Measurements from ENCODE around the gene DLX2. TPM values are rescaled to one million over a fixed set of nuclear protein-coding genes. Genes with fewer than 3 reads are reported as not detected.

DLX2 gene
- total and polyA plus RNA-seq, 10 of the 15 experiments (the other 5 are each of a cell fraction or from before 2014, with no cell fraction given): 0.03 TPM; not detected in 9

GRCh38 chr2:172085460-172086159 lies 17.1 kb downstream of the DLX2 start, which contains the start of gene DLX1:
Gene DLX1, plus strand, starts transcription at chr2:172085507. Its CDS starts 171 bp downstream, at chr2:172085678.
- ChIA-PET SMC1A (ENCODE audit: uncharacterized antibody, unreplicated experiment) (interaction anchor here (1.0 to 1.4 kb wide), 2 partner anchors 12 to 35 kb away, joined by 3 to 4 read pairs; no protein-coding TSS in a partner anchor), CTCF (interaction anchor here (0.9 to 1.0 kb wide), 3 partner anchors 13 to 377 kb away, joined by 3 read pairs; no protein-coding TSS in a partner anchor), POLR2A (no interaction called here), RAD21 (ENCODE audit: unreplicated experiment) (no interaction called here)
- Histone ChIP-seq H2AFZ (ENCODE audit: control insufficient read depth, low read depth, low read length) (peak within 1 kb of the TSS; percentile 80), H3K9ac (ENCODE audit: control insufficient read depth, insufficient read depth, low read length) (no peak within 1 kb of the TSS), H3K9me3 (replicated peaks; ENCODE audit: control insufficient read depth, insufficient read depth, low read length) (no peaks in the 10 kb centered on the region; the same call in 2 of the 3 replicates), H4K20me1 (ENCODE audit: control insufficient read depth, insufficient read depth) (peaks cover 10% of the 10 kb centered on the region), H3K27ac (ENCODE audit: control insufficient read depth, insufficient read depth) (no peak within 1 kb of the TSS), H3K36me3 (ENCODE audit: control insufficient read depth in 2 of 2, insufficient read depth in 2 of 2, low read length in 1 of 2) (no peaks in the 10 kb centered on the region), H3K4me2 (ENCODE audit: control insufficient read depth, insufficient read depth) (peak within 1 kb of the TSS; percentile 97), H3K27me3 (replicated peaks in 1 of 2; ENCODE audit: control insufficient read depth in 2 of 2, insufficient read depth in 2 of 2, low read length in 1 of 2) (peaks cover 45 to 72% of the 10 kb centered on the region in 2 experiments), H3K4me3 (peak within 1 kb of the TSS; percentile 69), H3K4me1 (ENCODE audit: control insufficient read depth, insufficient read depth, low read length) (peaks cover 17% of the 10 kb centered on the region), H3K79me2 (ENCODE audit: control insufficient read depth, insufficient read depth, low read length) (no peaks in the 10 kb centered on the region)
- in situ Hi-C loops (cut with MboI): no loop called here
- no TSS peak for BruUV-seq (replicated peaks)
- WGBS (ENCODE audit: insufficient coverage, insufficient replicate concordance, low lambda C conversion rate, missing lambda C conversion rate): 26% methylated on average over 28 of the region's 34 CpGs
- DNase-seq (ENCODE audit: low read depth, low spot score): no peak
- peak; percentile 9 for ATAC-seq
- FAIRE-seq: no peak
- intact Hi-C loops (cut with micrococcal nuclease; ENCODE audit: unreplicated experiment): loop anchor here (5.0 kb wide), 1 partner anchor 88 kb away; the partner anchor contains the start of gene METAP1D
- TF ChIP-seq ZBTB4 (CRISPR knock-in tag; IDR thresholded peaks at IDR 0.05) (no peak), BRCA1 (IDR thresholded peaks at IDR 0.05; ENCODE audit: low read depth, low read length) (peak; percentile 21; the same call in 1 of the 2 replicates), TCF3 (IDR thresholded peaks at IDR 0.05; ENCODE audit: borderline replicate concordance, insufficient read depth, low read depth, low read length) (no peak), LARP7 (IDR thresholded peaks at IDR 0.05) (no peak), MEF2B (IDR thresholded peaks at IDR 0.05; ENCODE audit: partially characterized antibody, poor library complexity, severe bottlenecking) (no peak), CHD2 (IDR thresholded peaks at IDR 0.05; ENCODE audit: borderline replicate concordance, low read depth, low read length) (0 out of 2 replicates have a peak, but pooled peaks have one; percentile 16), HCFC1 (IDR thresholded peaks at IDR 0.05; ENCODE audit: low read length) (no peak), CBFB (IDR thresholded peaks at IDR 0.05; ENCODE audit: low read depth) (no peak), NFYB (IDR thresholded peaks at IDR 0.05; ENCODE audit: insufficient read depth, low read depth, low read length) (peak; percentile 82; the same call in 1 of the 2 replicates), POLR2AphosphoS2 (IDR thresholded peaks at IDR 0.05; ENCODE audit: low read depth, low read length) (no peak)
- TF ChIP-seq, protein P1, sequence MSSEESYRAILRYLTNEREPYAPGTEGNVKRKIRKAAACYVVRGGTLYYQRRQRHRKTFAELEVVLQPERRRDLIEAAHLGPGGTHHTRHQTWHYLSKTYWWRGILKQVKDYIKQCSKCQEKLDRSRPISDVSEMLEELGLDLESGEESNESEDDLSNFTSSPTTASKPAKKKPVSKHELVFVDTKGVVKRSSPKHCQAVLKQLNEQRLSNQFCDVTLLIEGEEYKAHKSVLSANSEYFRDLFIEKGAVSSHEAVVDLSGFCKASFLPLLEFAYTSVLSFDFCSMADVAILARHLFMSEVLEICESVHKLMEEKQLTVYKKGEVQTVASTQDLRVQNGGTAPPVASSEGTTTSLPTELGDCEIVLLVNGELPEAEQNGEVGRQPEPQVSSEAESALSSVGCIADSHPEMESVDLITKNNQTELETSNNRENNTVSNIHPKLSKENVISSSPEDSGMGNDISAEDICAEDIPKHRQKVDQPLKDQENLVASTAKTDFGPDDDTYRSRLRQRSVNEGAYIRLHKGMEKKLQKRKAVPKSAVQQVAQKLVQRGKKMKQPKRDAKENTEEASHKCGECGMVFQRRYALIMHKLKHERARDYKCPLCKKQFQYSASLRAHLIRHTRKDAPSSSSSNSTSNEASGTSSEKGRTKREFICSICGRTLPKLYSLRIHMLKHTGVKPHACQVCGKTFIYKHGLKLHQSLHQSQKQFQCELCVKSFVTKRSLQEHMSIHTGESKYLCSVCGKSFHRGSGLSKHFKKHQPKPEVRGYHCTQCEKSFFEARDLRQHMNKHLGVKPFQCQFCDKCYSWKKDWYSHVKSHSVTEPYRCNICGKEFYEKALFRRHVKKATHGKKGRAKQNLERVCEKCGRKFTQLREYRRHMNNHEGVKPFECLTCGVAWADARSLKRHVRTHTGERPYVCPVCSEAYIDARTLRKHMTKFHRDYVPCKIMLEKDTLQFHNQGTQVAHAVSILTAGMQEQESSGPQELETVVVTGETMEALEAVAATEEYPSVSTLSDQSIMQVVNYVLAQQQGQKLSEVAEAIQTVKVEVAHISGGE (CRISPR knock-in tag; IDR thresholded peaks at IDR 0.05): no peak
- TF ChIP-seq, protein P2, sequence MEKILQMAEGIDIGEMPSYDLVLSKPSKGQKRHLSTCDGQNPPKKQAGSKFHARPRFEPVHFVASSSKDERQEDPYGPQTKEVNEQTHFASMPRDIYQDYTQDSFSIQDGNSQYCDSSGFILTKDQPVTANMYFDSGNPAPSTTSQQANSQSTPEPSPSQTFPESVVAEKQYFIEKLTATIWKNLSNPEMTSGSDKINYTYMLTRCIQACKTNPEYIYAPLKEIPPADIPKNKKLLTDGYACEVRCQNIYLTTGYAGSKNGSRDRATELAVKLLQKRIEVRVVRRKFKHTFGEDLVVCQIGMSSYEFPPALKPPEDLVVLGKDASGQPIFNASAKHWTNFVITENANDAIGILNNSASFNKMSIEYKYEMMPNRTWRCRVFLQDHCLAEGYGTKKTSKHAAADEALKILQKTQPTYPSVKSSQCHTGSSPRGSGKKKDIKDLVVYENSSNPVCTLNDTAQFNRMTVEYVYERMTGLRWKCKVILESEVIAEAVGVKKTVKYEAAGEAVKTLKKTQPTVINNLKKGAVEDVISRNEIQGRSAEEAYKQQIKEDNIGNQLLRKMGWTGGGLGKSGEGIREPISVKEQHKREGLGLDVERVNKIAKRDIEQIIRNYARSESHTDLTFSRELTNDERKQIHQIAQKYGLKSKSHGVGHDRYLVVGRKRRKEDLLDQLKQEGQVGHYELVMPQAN (conservative IDR thresholded peaks at IDR 0.05): no peak
- TF ChIP-seq, protein P3, sequence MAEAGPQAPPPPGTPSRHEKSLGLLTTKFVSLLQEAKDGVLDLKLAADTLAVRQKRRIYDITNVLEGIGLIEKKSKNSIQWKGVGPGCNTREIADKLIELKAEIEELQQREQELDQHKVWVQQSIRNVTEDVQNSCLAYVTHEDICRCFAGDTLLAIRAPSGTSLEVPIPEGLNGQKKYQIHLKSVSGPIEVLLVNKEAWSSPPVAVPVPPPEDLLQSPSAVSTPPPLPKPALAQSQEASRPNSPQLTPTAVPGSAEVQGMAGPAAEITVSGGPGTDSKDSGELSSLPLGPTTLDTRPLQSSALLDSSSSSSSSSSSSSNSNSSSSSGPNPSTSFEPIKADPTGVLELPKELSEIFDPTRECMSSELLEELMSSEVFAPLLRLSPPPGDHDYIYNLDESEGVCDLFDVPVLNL (IDR thresholded peaks at IDR 0.05; ENCODE audit: low read depth, low read length): no peak
